Measurements from ENCODE around the gene PRKCA.

PRKCA gene

DNA sequence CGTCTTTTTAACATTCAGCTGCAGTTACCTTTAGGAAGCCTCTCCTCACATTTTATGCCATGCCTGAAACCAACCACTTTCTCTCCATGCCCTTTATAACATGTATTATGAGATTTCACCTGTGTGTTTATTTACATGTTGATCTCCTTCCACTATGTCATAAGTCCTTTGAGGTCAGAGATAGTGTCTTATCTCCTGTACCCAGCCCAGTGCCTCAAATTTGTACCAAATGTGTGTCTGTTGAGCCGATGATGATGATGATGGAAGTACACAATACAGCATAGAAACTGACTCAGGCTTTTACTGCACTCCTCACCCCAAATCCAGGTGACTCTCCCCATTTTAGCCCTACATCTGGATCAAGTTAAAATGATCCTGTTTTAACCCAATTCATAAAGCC is 353.0 kb downstream of the PRKCA start:
- DNase-seq (ENCODE audit: low read depth): no peak

DNA sequence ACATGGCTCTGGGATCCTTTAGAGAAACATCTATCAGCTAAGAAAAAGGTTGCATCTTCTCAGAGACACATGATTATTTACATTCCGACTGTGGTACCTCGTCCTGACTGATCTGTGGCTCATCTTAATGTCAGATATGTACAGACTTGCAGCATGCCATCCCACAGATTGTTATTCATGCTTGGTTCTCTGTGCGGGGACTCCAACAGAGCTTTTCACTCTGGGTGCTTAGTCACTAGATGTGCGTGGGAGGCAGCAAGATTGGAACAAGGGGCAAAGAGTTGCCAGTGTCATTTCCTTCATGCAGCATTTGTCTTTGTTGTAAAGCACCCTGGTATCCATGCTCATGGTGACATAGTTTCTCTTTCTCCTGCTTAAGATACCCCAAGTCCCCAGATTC is 353.4 kb downstream of the PRKCA start:
- DNase-seq (ENCODE audit: low read depth): peak; percentile 77

DNA sequence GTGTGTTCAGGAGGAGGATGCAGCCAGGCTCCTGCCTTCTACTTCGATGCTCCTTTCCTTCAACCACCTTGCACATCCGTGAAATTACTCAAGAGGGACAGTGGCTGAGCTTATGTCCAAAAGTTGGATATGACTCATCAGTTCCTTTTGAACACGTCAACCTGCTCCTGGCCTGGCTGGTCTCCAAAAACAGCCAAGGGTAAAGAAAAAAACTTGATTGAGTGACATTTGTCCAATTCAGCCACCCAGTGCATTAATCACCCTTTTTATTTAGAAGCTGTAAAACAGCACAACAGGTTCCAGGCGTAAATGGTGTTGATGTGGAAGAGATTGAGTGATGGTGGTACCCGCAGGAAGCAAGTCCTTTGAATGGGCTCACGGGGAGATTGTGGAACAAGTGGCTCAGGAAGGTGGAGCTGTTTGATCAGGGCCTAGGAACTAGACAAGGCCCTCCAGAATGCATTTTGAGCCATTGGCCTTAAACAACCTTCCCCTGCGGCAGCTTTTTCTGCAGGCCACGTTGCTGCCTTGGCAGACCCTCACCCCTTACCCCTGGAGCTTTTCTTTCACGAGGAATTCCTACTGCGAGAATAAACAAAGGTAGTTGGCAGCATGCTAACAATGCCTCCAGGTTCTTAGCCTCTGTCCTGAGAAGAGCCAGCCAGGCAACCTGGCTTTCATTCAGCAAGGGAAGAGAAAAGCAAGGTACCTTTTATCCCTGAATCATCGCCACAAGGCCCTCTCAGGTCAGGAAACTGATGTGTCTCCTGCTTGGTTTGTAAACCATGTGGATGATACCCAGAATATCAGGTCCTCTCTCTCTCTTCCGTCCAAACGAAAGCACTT is 359.2 kb downstream of the PRKCA start:
- DNase-seq (ENCODE audit: low read depth): peak; percentile 38

DNA sequence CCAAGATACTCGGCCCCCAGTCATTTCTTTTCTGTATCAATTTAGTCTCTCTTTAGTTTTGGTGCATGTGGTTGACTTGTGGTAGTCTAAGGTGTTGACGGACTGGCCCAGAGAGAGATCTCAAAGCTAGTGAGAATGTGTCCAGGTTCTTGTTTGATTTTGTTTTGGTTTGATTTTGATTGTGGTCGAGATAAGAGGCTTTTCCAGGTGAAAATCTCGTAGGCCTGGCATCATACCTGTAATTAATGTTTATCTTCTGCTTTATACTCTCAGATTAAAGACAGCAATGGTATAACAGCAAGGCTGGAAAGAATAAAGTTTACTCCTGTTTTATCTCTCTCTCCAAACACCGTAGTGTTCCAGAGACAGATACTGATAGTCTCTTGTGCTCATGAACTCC is 360.1 kb downstream of the PRKCA start:
- no peak for DNase-seq (ENCODE audit: low read depth)

DNA sequence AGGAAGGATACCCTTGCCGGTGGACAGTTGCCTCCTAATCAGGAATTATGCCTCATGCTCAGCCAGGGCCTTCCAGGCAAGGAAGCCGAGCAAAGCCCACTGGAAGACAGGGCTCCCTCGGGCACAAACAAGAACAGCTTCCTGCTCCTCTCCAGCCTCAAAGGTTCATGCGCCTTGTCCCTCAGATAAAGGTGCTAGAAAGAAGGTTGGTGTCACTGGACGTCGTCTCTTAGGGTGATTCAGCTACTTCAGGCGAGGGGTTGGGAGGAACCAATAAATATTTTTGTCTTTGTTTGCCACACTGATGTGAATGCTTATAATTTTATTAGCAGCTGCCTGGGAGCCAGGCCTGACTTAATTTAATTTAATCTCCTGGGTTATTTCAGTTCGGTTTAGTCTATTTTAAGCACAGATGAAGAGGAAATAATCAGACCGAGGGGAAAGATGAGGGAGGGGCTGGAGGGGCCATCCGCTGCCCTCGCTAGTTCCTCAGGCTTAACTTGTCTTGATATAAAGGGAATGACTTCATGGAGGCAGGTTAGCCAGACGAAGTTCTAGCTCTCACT is 360.7 kb downstream of the PRKCA start:
- DNase-seq (ENCODE audit: low read depth): no peak

DNA sequence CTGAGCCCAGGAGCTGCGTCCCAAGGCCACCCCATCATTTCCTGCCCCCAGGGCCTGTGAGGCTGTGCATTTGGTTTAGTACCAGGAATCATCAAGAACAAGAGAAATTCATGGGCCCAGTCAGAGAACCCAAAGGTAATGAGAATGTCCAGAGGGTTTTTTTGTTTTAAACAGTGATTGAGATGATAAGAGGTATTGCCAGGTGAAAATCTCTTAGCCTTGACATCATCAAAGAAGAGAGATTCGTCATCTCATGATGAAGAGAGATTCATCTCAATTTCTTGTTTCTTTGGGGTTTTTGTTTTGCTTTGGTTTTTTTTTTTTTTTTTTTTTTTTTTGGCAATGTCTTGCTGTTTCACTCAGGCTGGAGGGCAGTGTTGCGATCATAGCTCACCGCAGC is 361.9 kb downstream of the PRKCA start:
- no peak for DNase-seq (ENCODE audit: low read depth)

DNA sequence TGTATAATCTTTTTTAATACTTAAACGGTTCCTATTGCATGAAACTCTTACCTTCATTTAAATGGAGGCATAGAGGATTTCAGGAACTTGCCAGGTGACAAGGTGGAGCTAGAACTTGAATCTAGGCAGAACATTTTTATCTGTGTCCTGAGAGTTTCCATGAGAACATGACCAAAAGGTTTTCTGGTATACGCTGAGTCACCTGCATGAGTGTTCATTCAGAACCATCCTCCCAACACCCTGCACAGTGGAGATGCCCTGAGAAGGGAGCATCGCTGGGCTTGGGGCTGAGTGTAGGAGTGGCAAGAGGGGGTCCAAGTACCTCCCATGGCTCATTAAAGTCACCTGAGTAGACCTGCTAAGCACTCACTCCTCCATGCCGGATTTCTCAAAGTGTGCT is 362.8 kb downstream of the PRKCA start:
- peak; percentile 27 for DNase-seq (ENCODE audit: low read depth)

DNA sequence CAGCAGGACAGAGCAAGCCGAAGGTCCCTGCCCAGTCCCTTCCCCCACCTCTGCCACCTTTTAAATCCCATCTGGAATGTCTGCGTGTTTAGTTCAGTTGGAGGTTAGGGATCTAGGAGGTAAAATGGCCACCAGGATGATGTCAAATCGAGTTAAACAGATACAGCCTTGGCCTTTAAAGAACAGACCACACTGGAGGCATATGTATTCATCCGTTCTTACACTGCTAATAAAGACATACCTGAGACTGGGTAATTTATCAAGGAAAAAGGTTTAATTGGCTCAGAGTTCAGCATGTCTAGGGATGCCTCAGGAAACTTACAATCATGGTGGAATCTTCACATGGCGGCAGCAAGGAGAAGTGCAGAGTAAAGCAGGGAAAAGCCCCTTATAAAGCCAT is 364.7 kb downstream of the PRKCA start:
- no peak for DNase-seq (ENCODE audit: low read depth)

DNA sequence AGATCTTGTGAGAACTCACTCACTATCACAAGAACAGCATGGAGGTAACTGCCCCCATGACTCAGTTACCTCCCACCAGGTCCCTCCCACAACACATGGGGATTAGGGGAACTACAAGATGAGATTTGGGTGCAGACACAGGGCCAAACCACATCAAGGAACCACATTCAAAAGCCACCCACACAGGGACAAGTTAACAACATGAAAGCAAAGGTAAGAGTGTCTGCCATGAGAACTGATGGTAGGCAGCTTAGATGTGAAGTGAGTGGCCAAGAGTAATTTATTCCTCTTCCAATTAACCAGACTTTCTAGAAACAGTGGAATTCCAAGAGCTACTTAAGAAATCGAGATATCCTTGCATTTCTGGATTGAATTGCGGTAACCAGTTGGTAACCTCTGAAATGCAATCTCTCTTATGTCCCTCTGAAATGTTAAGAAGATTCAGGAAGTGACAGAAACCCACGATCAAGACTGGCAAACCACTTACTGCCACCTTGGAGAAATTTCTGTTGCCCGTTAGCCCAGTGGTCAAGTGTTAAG is 365.1 kb downstream of the PRKCA start:
- DNase-seq (ENCODE audit: low read depth): no peak

DNA sequence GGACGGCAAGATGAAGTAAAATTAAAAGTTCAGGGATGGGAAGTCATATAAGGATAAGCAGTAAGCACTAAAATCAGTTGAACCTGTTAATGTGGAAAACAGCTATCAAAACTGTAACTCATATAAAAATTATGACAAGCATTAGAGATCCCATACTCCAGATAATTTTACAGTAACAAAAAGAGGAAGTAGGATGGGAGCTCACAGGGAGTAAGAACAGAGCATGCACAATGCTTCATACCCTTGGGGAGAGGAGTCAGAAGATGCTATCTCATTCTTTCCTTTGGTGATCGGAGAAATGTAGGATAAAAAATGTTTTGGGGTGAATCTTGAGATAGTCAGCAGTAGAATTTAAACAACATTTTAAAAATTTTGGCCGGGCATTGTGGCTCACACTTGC is 367.8 kb downstream of the PRKCA start:
- no peak for DNase-seq (ENCODE audit: low read depth)

DNA sequence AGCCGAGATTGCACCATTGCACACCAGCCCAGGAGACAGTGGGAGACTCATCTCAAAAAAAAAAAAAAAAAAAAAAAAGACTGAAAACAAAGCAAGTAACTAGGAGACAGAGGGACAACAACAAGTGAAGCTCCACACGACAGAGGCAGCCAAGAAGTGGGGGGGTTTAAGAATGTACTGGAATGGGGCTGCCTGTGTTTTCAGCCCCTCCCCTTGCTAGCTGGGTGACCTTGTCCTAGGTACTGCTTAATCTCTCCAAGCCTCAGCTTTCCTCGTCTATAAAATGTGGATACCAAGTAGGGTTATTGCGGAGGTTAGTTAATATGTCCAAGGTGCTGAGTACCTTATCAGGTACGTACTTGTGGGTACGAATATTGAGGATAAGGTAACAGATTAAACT is 368.7 kb downstream of the PRKCA start:
- peak; percentile 34 for DNase-seq (ENCODE audit: low read depth)

DNA sequence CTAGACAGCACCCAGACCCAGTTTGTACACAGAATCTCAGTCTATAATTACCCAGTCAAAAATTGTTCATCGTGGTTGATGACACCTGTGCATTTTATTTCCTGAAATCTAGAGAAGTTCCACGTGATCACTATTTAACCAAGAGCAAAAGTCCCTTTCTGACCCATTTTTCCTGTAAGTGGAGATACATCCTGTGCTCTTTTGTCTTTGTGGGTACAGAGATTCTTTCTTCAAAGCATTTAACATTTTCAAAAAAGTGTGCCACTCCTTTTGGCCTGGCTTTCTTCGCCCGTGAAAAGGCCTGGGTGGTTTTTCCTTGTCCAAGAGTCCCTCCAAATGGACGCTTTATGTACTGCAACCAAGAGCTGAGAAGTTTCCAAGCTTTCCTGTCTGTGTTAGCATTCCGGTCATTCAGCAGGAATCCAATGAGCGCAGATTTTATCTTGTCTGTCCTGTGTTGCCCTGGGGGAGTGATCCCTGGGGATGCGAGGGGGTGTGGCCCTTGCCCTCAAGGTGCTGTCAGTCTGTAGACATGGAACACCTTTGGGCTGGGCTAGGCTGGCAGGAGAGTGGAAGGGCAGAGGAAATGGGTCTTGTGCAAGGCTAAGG is 371.4 kb downstream of the PRKCA start:
- DNase-seq (ENCODE audit: low read depth): peak; percentile 65

DNA sequence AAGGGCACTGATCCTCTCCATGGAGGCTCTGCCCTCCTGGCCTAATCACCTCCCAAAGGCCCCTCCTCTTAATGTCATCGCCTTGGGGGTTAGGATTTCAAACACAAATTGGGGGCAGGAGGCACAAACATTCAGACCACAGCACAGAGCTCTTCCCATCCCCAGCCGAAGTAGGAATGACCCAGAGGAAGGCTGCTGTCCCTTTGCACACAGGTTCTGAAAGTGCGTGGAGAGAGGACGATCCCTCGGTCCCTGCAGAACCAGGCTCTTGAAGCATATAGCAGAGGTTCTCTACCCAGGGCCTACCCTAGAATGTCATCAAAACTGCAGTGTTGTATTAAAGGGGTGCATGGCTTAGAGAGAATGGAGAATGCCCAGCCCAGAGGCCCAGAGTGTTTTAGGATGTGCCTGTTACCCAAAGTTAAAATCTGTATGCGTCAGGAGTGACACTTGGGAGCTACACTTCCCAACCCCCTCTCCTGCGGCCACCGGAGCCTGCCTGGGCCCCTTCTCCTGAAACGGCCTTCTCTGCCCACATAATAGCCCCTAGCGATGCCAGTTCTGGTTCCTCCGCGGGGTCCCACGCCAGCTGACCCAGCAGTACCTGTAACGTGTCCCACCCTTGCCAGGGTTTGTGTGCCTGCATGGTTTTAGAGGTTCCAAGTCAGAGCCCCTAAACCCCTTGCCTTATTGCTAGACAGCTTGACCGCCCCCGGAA is 373.0 kb downstream of the PRKCA start:
- DNase-seq (ENCODE audit: low read depth): no peak

DNA sequence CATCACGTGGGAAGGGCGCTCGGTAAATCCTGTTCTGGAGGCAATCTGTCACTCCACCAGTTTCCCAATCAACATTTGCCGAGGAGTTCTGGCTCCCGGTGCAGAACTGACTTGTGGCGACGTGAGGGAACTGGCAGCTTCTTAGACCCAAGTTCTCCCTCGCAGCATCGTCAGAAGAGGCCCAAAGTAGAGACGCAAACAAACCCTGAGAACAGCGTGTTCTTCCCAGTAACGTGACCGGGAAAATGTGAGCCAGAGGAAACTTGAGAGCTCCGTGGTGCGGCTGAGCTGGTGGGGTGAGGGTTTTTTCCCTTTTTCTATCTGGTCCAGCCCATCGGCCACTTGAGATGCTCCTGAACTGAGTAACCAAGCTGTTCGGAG is 373.6 kb downstream of the PRKCA start:
- peak; percentile 56 for DNase-seq (ENCODE audit: low read depth)

DNA sequence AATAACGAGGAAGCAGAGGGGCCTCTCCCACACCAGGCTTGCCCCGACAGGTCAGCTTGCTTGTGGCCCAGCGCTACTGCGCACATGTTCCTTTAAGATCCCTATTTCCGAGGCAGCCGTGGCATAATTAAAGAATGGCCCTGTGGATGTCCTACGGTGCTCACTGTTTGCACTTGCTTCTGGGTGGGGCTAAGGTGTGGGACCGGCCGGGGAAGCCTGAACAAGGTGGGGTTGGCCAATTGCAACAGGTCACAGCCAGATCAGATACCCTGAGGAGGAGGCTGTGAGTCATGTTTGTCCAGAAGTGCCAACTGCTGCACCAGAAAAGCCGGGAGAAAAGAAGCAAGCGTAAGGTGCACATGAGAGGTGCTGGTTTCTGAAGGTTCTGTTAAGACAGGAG is 374.0 kb downstream of the PRKCA start:
- DNase-seq (ENCODE audit: low read depth): peak; percentile 43

DNA sequence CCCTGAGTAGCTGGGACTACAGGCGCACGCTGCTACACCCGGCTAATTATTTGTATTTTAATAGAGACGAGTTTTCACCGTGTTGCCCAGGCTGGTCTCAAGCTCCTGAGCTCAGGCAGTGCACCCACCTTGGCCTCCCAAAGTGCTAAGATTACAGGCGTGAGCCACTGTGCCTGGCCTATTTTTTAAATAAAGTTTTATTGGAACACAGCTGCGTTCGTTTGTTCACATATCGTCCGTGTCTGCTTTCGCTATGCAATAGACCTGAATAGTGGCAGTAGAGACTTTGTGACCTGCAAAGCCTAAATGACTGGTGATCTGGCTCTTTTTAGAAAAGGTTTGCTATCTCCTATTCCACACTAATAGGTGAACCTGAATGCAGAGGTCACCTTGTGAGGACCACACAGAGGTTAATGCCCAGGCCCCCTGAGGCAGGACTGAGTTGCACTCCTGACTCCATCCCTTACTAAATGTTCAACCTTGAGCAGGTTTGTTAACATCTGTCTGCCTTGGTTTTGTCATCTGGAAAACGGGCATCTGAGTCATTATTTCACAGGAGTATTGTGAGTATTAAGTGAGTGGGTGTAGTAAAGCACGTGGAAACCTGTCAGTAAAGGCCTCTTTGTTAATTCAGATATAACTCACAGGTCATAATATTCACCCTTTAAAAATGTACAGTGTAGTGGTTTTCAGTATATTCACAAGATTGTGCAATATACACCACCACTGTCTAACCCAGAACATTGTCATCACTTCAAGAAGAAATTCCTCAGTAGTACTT is 375.0 kb downstream of the PRKCA start:
- DNase-seq (ENCODE audit: low read depth): peak; percentile 97

DNA sequence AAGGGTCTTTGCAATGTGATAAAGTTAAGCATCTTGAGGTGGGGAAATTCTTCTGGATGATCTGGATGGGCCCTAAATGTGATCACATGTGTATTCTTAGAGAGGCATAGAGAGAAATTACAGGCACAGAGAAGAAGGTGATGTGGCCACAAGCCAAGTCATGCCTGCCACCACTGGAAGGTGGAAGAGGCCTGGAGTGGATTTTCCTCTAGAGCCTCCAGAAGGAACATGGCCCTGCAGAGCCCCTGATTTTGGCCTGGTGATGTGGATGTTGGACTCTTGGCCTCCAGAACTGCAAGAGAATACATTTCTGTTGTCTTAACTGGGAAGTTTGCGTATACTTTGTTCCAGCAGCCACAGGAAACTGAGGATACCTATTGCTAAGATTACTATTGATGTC is 375.6 kb downstream of the PRKCA start:
- DNase-seq (ENCODE audit: low read depth): no peak

DNA sequence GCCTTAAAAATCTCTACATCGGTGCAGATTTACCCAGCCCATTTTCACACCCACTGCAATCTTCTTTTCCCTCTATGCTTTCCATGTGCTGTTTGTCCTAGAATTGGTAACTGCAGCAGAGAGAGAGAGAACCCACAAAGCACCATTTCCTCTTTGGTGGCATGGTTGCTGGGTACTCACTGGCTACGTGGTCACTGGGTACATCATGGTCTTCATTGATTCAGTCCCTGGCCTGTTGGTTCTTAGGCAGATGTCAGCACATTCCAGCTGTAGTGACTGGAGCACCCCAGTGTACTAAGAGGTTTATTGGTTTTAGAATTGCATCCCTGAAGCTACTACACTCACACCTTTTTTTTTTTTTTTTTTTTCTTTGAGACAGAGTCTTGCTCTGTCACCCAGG is 376.4 kb downstream of the PRKCA start:
- no peak for DNase-seq (ENCODE audit: low read depth)

DNA sequence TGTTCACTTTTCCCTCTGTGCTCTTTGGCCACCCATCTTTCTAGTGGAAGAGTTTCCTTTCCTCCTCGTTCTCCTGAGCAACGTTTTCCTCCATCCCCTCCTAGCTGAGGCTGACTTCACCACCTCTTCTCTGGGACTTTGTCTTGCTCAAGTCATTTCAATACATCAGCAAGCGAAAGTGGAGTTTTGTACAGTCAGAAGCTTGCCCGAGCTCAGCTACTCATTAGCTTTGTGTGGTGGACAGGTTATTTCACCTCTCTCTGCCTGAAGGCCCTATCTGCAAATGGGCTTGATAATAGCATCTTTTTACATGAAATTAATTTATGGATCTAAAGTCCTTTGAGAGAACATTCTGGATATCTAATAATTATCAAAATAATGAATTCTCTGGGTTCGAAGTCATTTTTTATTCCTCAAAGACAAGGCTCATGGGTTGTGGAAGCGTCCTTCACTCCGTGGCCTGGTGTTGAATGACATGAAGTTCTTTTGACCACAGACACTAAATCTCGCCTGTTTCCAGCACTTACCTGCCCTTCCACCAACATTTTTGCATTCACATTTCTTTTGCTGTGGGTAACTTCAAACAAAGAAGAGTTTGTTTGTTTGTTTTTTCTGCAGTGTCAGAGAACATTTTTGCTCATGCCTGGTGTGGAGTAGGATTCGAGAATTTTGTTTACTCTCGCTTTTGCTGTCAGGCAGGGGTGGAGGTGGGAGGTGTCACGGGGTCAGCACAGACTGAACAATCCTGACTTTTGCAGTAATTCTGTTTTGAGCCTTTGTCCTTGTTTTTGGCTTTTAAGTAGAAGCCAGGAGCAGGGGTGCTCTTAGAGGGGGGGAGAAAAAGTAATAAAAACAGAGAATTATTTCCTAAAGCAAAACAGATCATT is 377.5 kb downstream of the PRKCA start:
- DNase-seq (ENCODE audit: low read depth): no peak

DNA sequence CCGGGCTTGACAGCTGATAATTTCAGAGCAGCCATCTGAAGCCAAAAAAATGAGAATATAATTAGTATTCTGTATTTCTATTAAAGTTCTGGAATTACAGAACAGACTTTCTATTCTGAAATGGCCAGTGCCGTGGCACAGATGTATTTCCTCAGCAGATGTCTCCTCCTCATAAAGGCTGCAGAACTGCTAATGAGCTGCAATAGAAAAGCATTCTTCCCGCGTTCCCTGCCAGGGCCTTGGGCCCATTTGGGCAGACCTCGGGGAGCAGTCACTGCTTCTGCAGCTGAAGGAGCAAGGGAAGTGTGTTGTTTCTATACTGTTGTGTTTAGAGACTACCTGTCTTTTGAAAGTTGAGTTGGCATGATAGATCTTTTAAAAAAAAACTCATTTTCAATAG is 379.9 kb downstream of the PRKCA start:
- no peak for DNase-seq (ENCODE audit: low read depth)

DNA sequence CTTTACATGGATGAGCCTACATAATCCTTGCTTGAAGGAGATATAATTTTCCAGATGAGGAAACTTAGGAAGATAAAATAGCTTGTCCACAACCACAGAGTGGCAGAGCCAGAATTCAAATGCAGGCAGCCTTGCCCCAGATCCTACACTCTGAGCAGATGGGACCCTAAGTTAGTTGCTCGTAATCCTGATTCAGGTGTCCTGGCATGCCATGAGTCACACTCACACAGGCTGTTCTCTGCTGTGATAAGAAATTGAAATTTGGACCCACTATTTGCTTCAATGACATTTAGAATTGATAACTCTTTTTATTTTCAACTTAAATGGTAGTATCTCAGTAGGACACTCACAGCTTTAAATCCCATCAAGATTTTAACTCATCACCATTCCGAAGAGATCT is 381.8 kb downstream of the PRKCA start:
- no peak for DNase-seq (ENCODE audit: low read depth)
